ENCODE results near the gene OSBPL5. TPM values are rescaled to one million over a fixed set of nuclear protein-coding genes. Genes with fewer than 3 reads are reported as not detected.
A peak's percentile ranks its signal among the peaks of the same experiment; 100 is the strongest.

OSBPL5 gene
- total and polyA plus RNA-seq, 5 donors from 2014 or later: 0.22 to 2.2 (median 0.23) TPM; not detected in 2

GRCh38 chr11:3132831-3133260 lies 32.3 kb downstream of the OSBPL5 start:
- Mint-ChIP-seq H3K9me3 (no peaks in the 10 kb centered on the region), H3K36me3 (no peaks in the 10 kb centered on the region), H3K4me1 (no peaks in the 10 kb centered on the region), H3K4me3 (no peak overlapping the region), H3K27me3 (no peaks in the 10 kb centered on the region), H3K27ac (no peak overlapping the region)
- Histone ChIP-seq H3K27ac (ENCODE audit: insufficient read depth, low read length, poor library complexity, severe bottlenecking) (no peak overlapping the region), H3K4me3 (ENCODE audit: low read depth, low read length) (no peak overlapping the region), H3K9me3 (ENCODE audit: control insufficient read depth in 2 of 2, low read length in 2 of 2) (no peaks in the 10 kb centered on the region), H3K27me3 (ENCODE audit: control insufficient read depth, insufficient read depth, low read length) (no peaks in the 10 kb centered on the region), H3K4me1 (ENCODE audit: control insufficient read depth, insufficient read depth, low read length, poor library complexity, severe bottlenecking) (no peaks in the 10 kb centered on the region), H3K36me3 (ENCODE audit: control insufficient read depth, insufficient read depth, low read length) (no peaks in the 10 kb centered on the region)
- no peak for DNase-seq
- ATAC-seq (ENCODE audit: low read depth in 2 of 2): no peak

GRCh38 chr11:3132271-3132781 lies 32.8 kb downstream of the OSBPL5 start:
- H3K36me3 ChIP-seq (ENCODE audit: control insufficient read depth, insufficient read depth, low read length): no peaks in the 10 kb centered on the region
- peak overlapping the region in 1 of 3 donors; percentile 62 for H3K27ac Mint-ChIP-seq
- H3K27ac ChIP-seq (ENCODE audit: insufficient read depth, low read length, poor library complexity, severe bottlenecking): no peak overlapping the region
- no peaks in the 10 kb centered on the region for H3K27me3 ChIP-seq (ENCODE audit: control insufficient read depth, insufficient read depth, low read length)
- no peaks in the 10 kb centered on the region for H3K9me3 ChIP-seq (ENCODE audit: control insufficient read depth in 2 of 2, low read length in 2 of 2)
- H3K36me3 Mint-ChIP-seq: no peaks in the 10 kb centered on the region
- H3K4me3 Mint-ChIP-seq: no peak overlapping the region
- H3K27me3 Mint-ChIP-seq: no peaks in the 10 kb centered on the region
- no peaks in the 10 kb centered on the region for H3K9me3 Mint-ChIP-seq
- no peaks in the 10 kb centered on the region for H3K4me1 Mint-ChIP-seq
- no peak overlapping the region for H3K4me3 ChIP-seq (ENCODE audit: low read depth, low read length)
- no peaks in the 10 kb centered on the region for H3K4me1 ChIP-seq (ENCODE audit: control insufficient read depth, insufficient read depth, low read length, poor library complexity, severe bottlenecking)
- ATAC-seq (ENCODE audit: low read depth in 2 of 2) (no peak), DNase-seq (no peak)

GRCh38 chr11:3131330-3131941 lies 33.7 kb downstream of the OSBPL5 start:
- no peak overlapping the region for H3K27ac Mint-ChIP-seq
- Histone ChIP-seq H3K27ac (ENCODE audit: insufficient read depth, low read length, poor library complexity, severe bottlenecking) (no peak overlapping the region), H3K36me3 (ENCODE audit: control insufficient read depth, insufficient read depth, low read length) (no peaks in the 10 kb centered on the region), H3K4me3 (ENCODE audit: low read depth, low read length) (no peak overlapping the region), H3K27me3 (ENCODE audit: control insufficient read depth, insufficient read depth, low read length) (no peaks in the 10 kb centered on the region), H3K9me3 (ENCODE audit: control insufficient read depth in 2 of 2, low read length in 2 of 2) (no peaks in the 10 kb centered on the region), H3K4me1 (ENCODE audit: control insufficient read depth, insufficient read depth, low read length, poor library complexity, severe bottlenecking) (no peaks in the 10 kb centered on the region)
- no peak for ATAC-seq (ENCODE audit: low read depth in 2 of 2)
- no peak for DNase-seq
- H3K4me3 Mint-ChIP-seq: peak overlapping the region in 1 of 4 donors; percentile 27
- H3K4me1 Mint-ChIP-seq: no peaks in the 10 kb centered on the region
- H3K9me3 Mint-ChIP-seq: no peaks in the 10 kb centered on the region
- H3K36me3 Mint-ChIP-seq: no peaks in the 10 kb centered on the region
- no peaks in the 10 kb centered on the region for H3K27me3 Mint-ChIP-seq

GRCh38 chr11:3130269-3131071 lies 34.6 kb downstream of the OSBPL5 start:
- no peaks in the 10 kb centered on the region for H3K4me1 Mint-ChIP-seq
- Histone ChIP-seq H3K36me3 (ENCODE audit: control insufficient read depth, insufficient read depth, low read length) (no peaks in the 10 kb centered on the region), H3K27ac (ENCODE audit: insufficient read depth, low read length, poor library complexity, severe bottlenecking) (no peak overlapping the region), H3K4me1 (ENCODE audit: control insufficient read depth, insufficient read depth, low read length, poor library complexity, severe bottlenecking) (no peaks in the 10 kb centered on the region), H3K4me3 (ENCODE audit: low read depth, low read length) (no peak overlapping the region), H3K27me3 (ENCODE audit: control insufficient read depth, insufficient read depth, low read length) (no peaks in the 10 kb centered on the region), H3K9me3 (ENCODE audit: control insufficient read depth in 2 of 2, low read length in 2 of 2) (no peaks in the 10 kb centered on the region)
- H3K36me3 Mint-ChIP-seq: no peaks in the 10 kb centered on the region
- H3K27ac Mint-ChIP-seq: no peak overlapping the region
- H3K9me3 Mint-ChIP-seq: no peaks in the 10 kb centered on the region
- ATAC-seq (ENCODE audit: low read depth in 2 of 2) (no peak), DNase-seq (no peak)
- H3K27me3 Mint-ChIP-seq: no peaks in the 10 kb centered on the region
- no peak overlapping the region for H3K4me3 Mint-ChIP-seq

GRCh38 chr11:3129591-3130268 lies 35.4 kb downstream of the OSBPL5 start:
- Mint-ChIP-seq H3K4me1 (no peaks in the 10 kb centered on the region), H3K4me3 (no peak overlapping the region), H3K9me3 (no peaks in the 10 kb centered on the region), H3K27me3 (no peaks in the 10 kb centered on the region), H3K27ac (no peak overlapping the region), H3K36me3 (no peaks in the 10 kb centered on the region)
- H3K9me3 ChIP-seq (ENCODE audit: control insufficient read depth in 2 of 2, low read length in 2 of 2): no peaks in the 10 kb centered on the region
- H3K27me3 ChIP-seq (ENCODE audit: control insufficient read depth, insufficient read depth, low read length): no peaks in the 10 kb centered on the region
- ATAC-seq (ENCODE audit: low read depth in 2 of 2) (no peak), DNase-seq (no peak)
- no peak overlapping the region for H3K4me3 ChIP-seq (ENCODE audit: low read depth, low read length)
- H3K36me3 ChIP-seq (ENCODE audit: control insufficient read depth, insufficient read depth, low read length): no peaks in the 10 kb centered on the region
- no peaks in the 10 kb centered on the region for H3K4me1 ChIP-seq (ENCODE audit: control insufficient read depth, insufficient read depth, low read length, poor library complexity, severe bottlenecking)
- H3K27ac ChIP-seq (ENCODE audit: insufficient read depth, low read length, poor library complexity, severe bottlenecking): no peak overlapping the region

GRCh38 chr11:3129181-3129590 lies 35.9 kb downstream of the OSBPL5 start:
- no peaks in the 10 kb centered on the region for H3K9me3 ChIP-seq (ENCODE audit: control insufficient read depth in 2 of 2, low read length in 2 of 2)
- ATAC-seq (ENCODE audit: low read depth in 2 of 2): no peak
- H3K4me3 ChIP-seq (ENCODE audit: low read depth, low read length): no peak overlapping the region
- H3K4me3 Mint-ChIP-seq: no peak overlapping the region
- H3K27me3 Mint-ChIP-seq: no peaks in the 10 kb centered on the region
- no peaks in the 10 kb centered on the region for H3K4me1 ChIP-seq (ENCODE audit: control insufficient read depth, insufficient read depth, low read length, poor library complexity, severe bottlenecking)
- H3K36me3 ChIP-seq (ENCODE audit: control insufficient read depth, insufficient read depth, low read length): no peaks in the 10 kb centered on the region
- no peaks in the 10 kb centered on the region for H3K9me3 Mint-ChIP-seq
- DNase-seq: no peak
- no peaks in the 10 kb centered on the region for H3K4me1 Mint-ChIP-seq
- H3K27ac Mint-ChIP-seq: no peak overlapping the region
- H3K36me3 Mint-ChIP-seq: no peaks in the 10 kb centered on the region
- no peak overlapping the region for H3K27ac ChIP-seq (ENCODE audit: insufficient read depth, low read length, poor library complexity, severe bottlenecking)
- no peaks in the 10 kb centered on the region for H3K27me3 ChIP-seq (ENCODE audit: control insufficient read depth, insufficient read depth, low read length)

- Histone ChIP-seq H3K27ac (ENCODE audit: insufficient read depth, low read length, poor library complexity, severe bottlenecking) (no peak overlapping the region), H3K27me3 (ENCODE audit: control insufficient read depth, insufficient read depth, low read length) (no peaks in the 10 kb centered on the region), H3K9me3 (ENCODE audit: control insufficient read depth in 2 of 2, low read length in 2 of 2) (no peaks in the 10 kb centered on the region), H3K4me3 (ENCODE audit: low read depth, low read length) (no peak overlapping the region), H3K4me1 (ENCODE audit: control insufficient read depth, insufficient read depth, low read length, poor library complexity, severe bottlenecking) (no peaks in the 10 kb centered on the region), H3K36me3 (ENCODE audit: control insufficient read depth, insufficient read depth, low read length) (no peaks in the 10 kb centered on the region)
- no peak for ATAC-seq (ENCODE audit: low read depth in 2 of 2)
- Mint-ChIP-seq H3K4me3 (no peak overlapping the region), H3K36me3 (no peaks in the 10 kb centered on the region), H3K9me3 (no peaks in the 10 kb centered on the region), H3K4me1 (no peaks in the 10 kb centered on the region), H3K27me3 (no peaks in the 10 kb centered on the region), H3K27ac (no peak overlapping the region)
- DNase-seq: no peak
These were observed 36.5 kb downstream of the OSBPL5 start for GRCh38 chr11:3128356-3129180.

Measured in CD4-positive, CD25-positive, alpha-beta regulatory T cell (primary cell).